Endodermal cell (in vitro differentiated cells): ENCODE data around the gene R3HDM4. TPM values are rescaled to one million over a fixed set of nuclear protein-coding genes. Genes with fewer than 3 reads are reported as not detected.
"Not testable (repeated sequence)": the region's sequence is repeated elsewhere in the genome, so short reads cannot be mapped to it uniquely, and the experiment has no call there.

ENCODE experiments used
- DNase-seq: peaks from one replicate; pipeline ENCODE4 v3.0.0-alpha.2; 2017
- H3K27ac ChIP-seq: 2 replicates; pipeline ENCODE4 v1.5.1; 2013; ENCODE audit warnings: mild to moderate bottlenecking, low read depth, low read length, moderate library complexity
- H3K27me3 ChIP-seq: 2 replicates; pipeline ENCODE4 v1.6.1; 2013; ENCODE audit warnings: mild to moderate bottlenecking, low read length, moderate library complexity; ENCODE audit not compliant: insufficient read depth, control insufficient read depth, poor library complexity, severe bottlenecking
- H3K36me3 ChIP-seq: 2 replicates; pipeline ENCODE4 v1.7.0; 2013; ENCODE audit warnings: mild to moderate bottlenecking, low read length, moderate library complexity; ENCODE audit not compliant: control insufficient read depth, insufficient read depth
- H3K4me1 ChIP-seq: one replicate; pipeline ENCODE4 v1.7.0; 2013; ENCODE audit warnings: low read length; ENCODE audit not compliant: control insufficient read depth, insufficient read depth
- H3K4me3 ChIP-seq: 2 replicates; pipeline ENCODE4 v1.5.1; 2013; ENCODE audit warnings: mild to moderate bottlenecking, low read length, moderate library complexity
- H3K9ac ChIP-seq: 2 replicates; pipeline ENCODE4 v1.6.1; 2013; ENCODE audit warnings: mild to moderate bottlenecking, low read length, moderate library complexity; ENCODE audit not compliant: poor library complexity, severe bottlenecking; ENCODE audit errors: extremely low read depth
- H3K9me3 ChIP-seq: 2 replicates; pipeline ENCODE4 v1.6.1; 2013; ENCODE audit warnings: mild to moderate bottlenecking, low read length, moderate library complexity; ENCODE audit not compliant: control insufficient read depth
- H3K27ac Mint-ChIP-seq: 2 replicates; pipeline ENCODE4 v1.8.0; 2020; ENCODE audit warnings: mixed read lengths
- H3K27me3 Mint-ChIP-seq: 2 replicates; pipeline ENCODE4 v1.8.0; 2021; ENCODE audit warnings: mild to moderate bottlenecking, mixed read lengths; ENCODE audit not compliant: insufficient read depth
- H3K36me3 Mint-ChIP-seq: 2 replicates; pipeline ENCODE4 v1.8.0; 2020; ENCODE audit warnings: low read depth, mixed read lengths
- H3K4me1 Mint-ChIP-seq: 2 replicates; pipeline ENCODE4 v1.8.0; 2020; ENCODE audit warnings: mixed read lengths
- H3K4me3 Mint-ChIP-seq: 2 replicates; pipeline ENCODE4 v1.8.0; 2020; ENCODE audit warnings: mild to moderate bottlenecking, moderate library complexity, mixed read lengths
- H3K9me3 Mint-ChIP-seq: 2 replicates; pipeline ENCODE4 v1.8.0; 2020; ENCODE audit warnings: mild to moderate bottlenecking, mixed read lengths
- WGBS, 2 experiments: methylation state at CpG; one replicate each; pipeline versions ENCODE4 v1.1.5 to v1.1.7; 2013; ENCODE audit warnings: missing lambda C conversion rate in 2 of 2, mixed read lengths in 1 of 2; ENCODE audit not compliant: insufficient coverage in 1 of 2, insufficient read length in 1 of 2; 5-methylcytosine and 5-hydroxymethylcytosine counted together
- total RNA-seq, 2 donors: library from RNA; stranded (reverse); fragmentation: NEBNext Ultra II Directional in 1 of 2; extraction: Animal tissue kit (Norgen Biotek cat#: 25700) in 1 of 2; gene quantifications; 2 replicates in 1 of 2; 3 replicates in 1 of 2; pipeline ENCODE4 v1.2.1, GENCODE V29; 2021
- TF ChIP-seq, protein P1 (sequence below): fragments of 200-600 bp; sonication (generic); conservative IDR thresholded peaks from 2 replicates; pipeline ENCODE4 v1.5.0; 2021; ENCODE audit warnings: antibody characterized with exemption, mild to moderate bottlenecking

R3HDM4 gene
- total RNA-seq, 2 donors from 2014 or later: 61.1 to 64.7 TPM

DNA sequence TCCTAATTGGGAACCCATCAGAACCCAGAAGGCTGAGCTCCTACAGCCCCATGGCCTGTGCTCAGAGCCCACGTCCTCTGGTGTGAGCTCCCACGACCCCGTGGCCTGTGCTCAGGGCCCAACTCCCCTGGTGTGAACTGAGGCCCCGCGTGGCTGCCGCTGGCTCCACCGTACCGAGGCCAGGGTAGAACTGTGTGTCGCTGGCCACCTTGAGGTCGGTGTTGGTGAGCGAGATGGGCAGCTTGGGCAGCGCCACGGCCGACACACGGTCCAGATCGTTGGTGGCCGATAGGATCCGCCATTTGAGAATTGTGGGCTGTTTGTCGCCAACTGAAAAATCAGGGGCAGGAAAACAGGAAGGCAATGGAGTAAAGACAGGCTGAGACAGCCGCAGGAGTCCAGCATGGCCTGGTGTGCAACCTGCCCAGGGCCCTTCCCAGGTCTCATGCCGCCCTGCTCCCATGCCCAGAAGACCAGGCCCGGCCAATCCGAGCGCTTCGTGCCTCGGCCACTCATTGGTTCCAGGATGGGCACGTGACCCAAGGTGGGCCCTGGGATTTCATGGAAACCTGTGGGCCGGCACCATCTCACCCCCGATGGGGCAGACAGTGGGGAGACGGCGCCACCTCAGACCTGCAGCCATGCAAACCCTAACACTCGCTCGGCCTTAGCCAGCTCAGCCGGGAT, 31.5 kb downstream of the R3HDM4 start:
- WGBS, 2 experiments: 97% methylated on average over 21 to 34 of the region's 34 CpGs
- H3K9me3 Mint-ChIP-seq: no peaks in the 10 kb centered on the region
- peaks cover 38% of the 10 kb centered on the region for H3K36me3 Mint-ChIP-seq
- H3K27me3 Mint-ChIP-seq: no peaks in the 10 kb centered on the region
- H3K27ac Mint-ChIP-seq: no peak overlapping the region
- H3K9me3 ChIP-seq: no peaks in the 10 kb centered on the region
- H3K27ac ChIP-seq: no peak overlapping the region
- TF ChIP-seq, protein P1, sequence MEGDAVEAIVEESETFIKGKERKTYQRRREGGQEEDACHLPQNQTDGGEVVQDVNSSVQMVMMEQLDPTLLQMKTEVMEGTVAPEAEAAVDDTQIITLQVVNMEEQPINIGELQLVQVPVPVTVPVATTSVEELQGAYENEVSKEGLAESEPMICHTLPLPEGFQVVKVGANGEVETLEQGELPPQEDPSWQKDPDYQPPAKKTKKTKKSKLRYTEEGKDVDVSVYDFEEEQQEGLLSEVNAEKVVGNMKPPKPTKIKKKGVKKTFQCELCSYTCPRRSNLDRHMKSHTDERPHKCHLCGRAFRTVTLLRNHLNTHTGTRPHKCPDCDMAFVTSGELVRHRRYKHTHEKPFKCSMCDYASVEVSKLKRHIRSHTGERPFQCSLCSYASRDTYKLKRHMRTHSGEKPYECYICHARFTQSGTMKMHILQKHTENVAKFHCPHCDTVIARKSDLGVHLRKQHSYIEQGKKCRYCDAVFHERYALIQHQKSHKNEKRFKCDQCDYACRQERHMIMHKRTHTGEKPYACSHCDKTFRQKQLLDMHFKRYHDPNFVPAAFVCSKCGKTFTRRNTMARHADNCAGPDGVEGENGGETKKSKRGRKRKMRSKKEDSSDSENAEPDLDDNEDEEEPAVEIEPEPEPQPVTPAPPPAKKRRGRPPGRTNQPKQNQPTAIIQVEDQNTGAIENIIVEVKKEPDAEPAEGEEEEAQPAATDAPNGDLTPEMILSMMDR: no peak
- H3K36me3 ChIP-seq: peaks cover 43% of the 10 kb centered on the region
- H3K4me3 ChIP-seq: no peak overlapping the region
- H3K4me1 Mint-ChIP-seq: no peaks in the 10 kb centered on the region
- no peak overlapping the region for H3K9ac ChIP-seq
- H3K27me3 ChIP-seq: no peaks in the 10 kb centered on the region
- H3K4me3 Mint-ChIP-seq: no peak overlapping the region
- DNase-seq: peak; percentile 39
- no peaks in the 10 kb centered on the region for H3K4me1 ChIP-seq

DNA sequence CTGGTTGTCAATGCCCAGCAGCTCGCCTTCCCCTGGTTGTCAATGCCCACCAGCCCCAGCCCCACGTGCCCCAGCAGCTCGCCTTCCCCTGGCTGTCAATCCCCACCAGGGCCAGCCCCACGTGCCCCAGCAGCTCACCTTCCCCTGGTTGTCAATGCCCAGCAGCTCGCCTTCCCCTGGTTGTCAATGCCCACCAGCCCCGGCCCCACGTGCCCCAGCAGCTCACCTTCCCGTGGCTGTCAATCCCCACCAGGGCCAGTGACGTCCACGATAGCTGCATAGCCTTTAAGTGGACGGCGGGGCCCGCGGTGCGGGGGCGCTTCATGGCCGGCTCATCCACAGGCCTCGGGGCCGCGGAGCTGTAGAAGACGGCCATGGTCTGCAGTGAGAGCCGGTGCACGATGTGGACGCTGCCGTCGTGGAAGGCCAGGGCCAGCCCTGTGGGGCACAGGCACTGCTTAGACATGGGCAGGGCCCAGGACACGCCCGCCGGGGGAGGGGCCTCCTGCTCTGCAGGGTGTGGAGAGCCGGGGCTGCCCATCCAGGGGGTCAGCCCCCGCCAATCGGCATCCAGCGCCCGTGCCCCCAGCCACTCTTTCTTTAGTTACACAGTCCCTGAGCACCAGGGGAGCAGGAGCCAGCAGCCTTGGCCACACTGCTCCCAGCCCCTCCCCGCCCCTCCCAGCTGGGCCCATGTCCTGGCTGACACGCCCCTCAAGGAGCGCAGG, 33.1 kb downstream of the R3HDM4 start:
- Mint-ChIP-seq H3K27ac (no peak overlapping the region), H3K9me3 (no peaks in the 10 kb centered on the region), H3K36me3 (peaks cover 43% of the 10 kb centered on the region), H3K4me3 (no peak overlapping the region), H3K27me3 (no peaks in the 10 kb centered on the region), H3K4me1 (no peaks in the 10 kb centered on the region)
- H3K27me3 ChIP-seq: no peaks in the 10 kb centered on the region
- 90 to 97% methylated on average over 32 to 37 of the region's 37 CpGs for WGBS, 2 experiments
- TF ChIP-seq, protein P1: no peak
- H3K36me3 ChIP-seq: peaks cover 31% of the 10 kb centered on the region
- DNase-seq: peak; percentile 34
- no peak overlapping the region for H3K9ac ChIP-seq
- no peak overlapping the region for H3K4me3 ChIP-seq
- H3K4me1 ChIP-seq: no peaks in the 10 kb centered on the region
- no peaks in the 10 kb centered on the region for H3K9me3 ChIP-seq
- no peak overlapping the region for H3K27ac ChIP-seq

DNA sequence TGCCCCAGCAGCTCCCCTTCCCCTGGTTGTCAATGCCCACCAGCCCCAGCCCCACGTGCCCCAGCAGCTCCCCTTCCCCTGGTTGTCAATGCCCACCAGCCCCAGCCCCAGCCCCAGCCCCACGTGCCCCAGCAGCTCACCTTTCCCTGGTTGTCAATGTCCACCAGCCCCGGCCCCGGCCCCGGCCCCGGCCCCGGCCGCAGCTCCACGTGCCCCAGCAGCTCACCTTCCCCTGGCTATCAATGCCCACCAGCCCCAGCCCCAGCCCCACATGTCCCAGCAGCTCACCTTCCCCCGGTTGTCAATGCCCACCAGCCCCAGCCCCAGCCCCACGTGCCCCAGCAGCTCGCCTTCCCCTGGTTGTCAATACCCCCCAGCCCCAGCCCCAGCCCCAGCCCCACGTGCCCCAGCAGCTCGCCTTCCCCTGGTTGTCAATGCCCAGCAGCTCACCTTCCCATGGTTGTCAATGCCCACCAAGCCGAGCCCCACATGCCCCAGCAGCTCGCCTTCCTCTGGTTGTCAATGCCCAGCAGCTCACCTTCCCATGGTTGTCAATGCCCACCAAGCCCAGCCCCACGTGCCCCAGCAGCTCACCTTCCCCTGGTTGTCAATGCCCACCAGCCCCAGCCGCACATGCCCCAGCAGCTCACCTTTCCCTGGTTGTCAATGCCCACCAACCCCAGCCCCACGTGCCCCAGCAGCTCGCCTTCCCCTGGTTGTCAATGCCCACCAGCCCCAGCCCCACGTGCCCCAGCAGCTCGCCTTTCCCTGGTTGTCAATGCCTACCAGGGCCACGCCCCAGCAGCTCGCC, 34.1 kb downstream of the R3HDM4 start:
- 87 to 93% methylated on average over 15 to 24 of the region's 24 CpGs for WGBS, 2 experiments
- H3K27me3 ChIP-seq: not testable (repeated sequence)
- H3K36me3 Mint-ChIP-seq: peaks cover 45% of the 10 kb centered on the region

DNA sequence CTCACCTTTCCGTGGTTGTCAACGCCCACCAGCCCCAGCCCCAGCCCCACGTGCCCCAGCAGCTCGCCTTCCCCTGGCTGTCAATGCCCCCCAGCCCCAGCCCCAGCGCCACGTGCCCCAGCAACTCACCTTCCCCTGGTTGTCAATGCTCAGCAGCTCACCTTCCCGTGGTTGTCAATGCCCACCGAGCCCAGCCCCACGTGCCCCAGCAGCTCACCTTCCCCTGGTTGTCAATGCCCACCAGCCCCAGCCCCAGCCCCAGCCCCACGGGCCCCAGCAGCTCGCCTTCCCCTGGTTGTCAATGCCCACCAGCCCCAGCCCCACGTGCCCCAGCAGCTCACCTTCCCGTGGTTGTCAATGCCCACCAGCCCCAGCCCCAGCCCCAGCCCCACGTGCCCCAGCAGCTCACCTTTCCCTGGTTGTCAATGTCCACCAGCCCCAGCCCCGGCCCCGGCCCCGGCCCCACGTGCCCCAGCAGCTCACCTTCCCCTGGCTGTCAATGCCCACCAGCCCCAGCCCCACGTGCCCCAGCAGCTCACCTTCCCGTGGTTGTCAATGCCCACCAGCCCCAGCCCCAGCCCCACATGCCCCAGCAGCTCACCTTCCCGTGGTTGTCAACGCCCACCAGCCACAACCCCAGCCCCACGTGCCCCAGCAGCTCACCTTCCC, 34.9 kb downstream of the R3HDM4 start:
- H3K27me3 ChIP-seq, H3K9me3 Mint-ChIP-seq, H3K9ac ChIP-seq, H3K27me3 Mint-ChIP-seq, H3K4me3 ChIP-seq, H3K9me3 ChIP-seq, H3K4me1 Mint-ChIP-seq, DNase-seq, H3K27ac ChIP-seq, H3K27ac Mint-ChIP-seq, H3K4me1 ChIP-seq, H3K4me3 Mint-ChIP-seq: not testable (repeated sequence)
- H3K36me3 ChIP-seq: peaks cover 37% of the 10 kb centered on the region
- H3K36me3 Mint-ChIP-seq: peaks cover 41% of the 10 kb centered on the region
- 85 to 93% methylated on average over 7 to 21 of the region's 23 CpGs for WGBS, 2 experiments

More for the DNA sequence above, 34.1 kb downstream of the R3HDM4 start:
- not testable (repeated sequence) for H3K4me3 Mint-ChIP-seq, H3K4me1 ChIP-seq, H3K9ac ChIP-seq, H3K4me1 Mint-ChIP-seq, H3K27ac Mint-ChIP-seq, H3K9me3 ChIP-seq, H3K27me3 Mint-ChIP-seq, H3K9me3 Mint-ChIP-seq, H3K27ac ChIP-seq, H3K4me3 ChIP-seq
- peaks cover 33% of the 10 kb centered on the region for H3K36me3 ChIP-seq
- peak; percentile 49 for DNase-seq
